NOMO-1 treated with DMSO at 0.1 percent for 48 hours (cell line): ENCODE data around the gene PDCD1.
A peak's percentile ranks its signal among the peaks of the same experiment; 100 is the strongest.
"Not testable (repeated sequence)": the region's sequence is repeated elsewhere in the genome, so short reads cannot be mapped to it uniquely, and the experiment has no call there.

Experiments used
- DNase-seq: peaks from one replicate; lab custom pipeline; 2025; ENCODE audit not compliant: unreplicated experiment; lab: John Stamatoyannopoulos, UW

PDCD1 gene

DNA sequence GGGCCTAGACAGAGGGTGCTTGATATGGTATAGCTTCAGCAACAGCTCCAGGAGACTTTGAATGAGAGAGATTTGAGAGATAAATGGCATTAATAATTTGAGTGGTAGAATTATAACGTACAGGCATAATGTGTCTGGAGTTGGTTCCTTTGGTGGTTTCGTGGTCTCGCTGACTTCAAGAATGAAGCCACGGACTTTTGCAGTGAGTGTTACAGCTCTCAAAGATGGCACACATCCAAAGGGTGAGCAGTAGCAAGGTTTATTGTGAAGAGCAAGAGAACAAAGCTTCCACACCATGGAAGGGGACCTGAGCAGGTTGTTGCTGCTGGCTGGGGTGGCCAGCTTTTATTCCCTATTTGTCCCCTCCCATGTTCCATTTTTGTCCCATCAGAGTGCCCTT is 23.1 kb downstream of the PDCD1 start:
- no peak for DNase-seq

DNA sequence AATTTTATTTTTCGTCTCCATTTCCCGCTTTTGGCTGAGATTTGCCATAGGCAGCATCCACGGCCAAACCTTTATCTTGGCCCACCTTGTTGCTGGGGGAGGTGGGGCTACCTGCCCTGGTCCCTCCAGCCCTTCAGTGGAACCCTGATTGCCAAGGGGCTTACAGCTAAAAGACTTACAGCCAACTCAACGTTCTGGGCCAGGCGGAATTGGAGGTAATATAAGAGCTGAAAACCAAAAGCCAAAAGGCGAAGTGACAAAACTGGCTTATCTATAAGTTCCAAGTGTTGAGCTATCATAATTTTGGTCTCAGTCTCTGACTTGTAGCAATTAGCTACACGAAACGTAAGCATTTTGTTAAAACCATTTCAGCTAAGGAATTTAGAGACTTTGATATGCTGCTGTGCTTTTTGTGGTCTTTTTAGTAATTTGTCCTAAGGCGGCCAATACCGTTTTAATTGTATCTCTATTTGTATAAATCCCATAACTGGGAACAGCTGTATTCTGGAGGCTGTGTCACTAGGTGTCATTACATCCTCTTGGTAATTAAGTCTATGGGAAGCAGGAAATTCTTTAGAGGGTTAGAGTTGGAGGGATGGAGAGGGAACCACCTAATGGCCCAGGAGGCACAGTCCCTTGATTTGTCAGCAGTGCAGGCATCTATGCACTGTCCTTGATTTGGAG is 24.0 kb downstream of the PDCD1 start:
- DNase-seq: no peak

DNA sequence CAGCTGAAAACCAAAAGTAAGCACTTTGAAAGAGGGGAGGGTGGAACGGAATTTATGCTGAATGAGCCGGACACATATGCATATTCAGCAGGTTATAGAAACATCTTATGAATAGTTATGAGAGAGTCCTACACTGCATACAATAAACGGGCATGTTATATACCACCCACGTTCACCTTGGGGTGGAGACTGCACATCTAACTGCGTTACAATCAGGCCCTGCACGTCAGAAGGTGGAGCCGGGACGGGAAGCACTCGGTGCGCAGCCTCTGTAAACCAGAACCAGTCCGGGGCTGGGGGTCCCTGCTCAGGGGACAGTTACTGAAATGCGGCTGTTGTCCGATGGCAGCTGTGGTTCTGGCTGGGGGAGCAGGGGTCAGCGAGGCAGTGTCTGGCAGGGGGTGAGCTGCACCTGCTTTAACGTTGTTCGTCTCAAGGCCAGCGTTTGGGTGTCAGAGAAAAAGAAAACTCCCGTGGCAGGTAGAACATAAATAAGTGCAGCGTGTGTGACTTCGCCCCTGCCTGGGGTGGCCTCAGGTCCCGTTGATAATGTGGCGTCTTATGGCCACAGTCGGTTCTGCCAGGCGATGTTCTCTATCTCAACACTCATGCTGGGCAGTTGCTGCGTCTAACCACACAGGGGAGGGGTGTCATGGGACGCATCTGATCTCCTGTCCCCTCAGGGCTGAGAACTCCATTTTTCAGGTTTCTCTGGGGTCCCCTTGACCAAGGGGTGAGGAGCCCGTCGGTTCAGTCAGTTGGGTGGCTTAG is 24.8 kb downstream of the PDCD1 start:
- not testable (repeated sequence) for DNase-seq

DNA sequence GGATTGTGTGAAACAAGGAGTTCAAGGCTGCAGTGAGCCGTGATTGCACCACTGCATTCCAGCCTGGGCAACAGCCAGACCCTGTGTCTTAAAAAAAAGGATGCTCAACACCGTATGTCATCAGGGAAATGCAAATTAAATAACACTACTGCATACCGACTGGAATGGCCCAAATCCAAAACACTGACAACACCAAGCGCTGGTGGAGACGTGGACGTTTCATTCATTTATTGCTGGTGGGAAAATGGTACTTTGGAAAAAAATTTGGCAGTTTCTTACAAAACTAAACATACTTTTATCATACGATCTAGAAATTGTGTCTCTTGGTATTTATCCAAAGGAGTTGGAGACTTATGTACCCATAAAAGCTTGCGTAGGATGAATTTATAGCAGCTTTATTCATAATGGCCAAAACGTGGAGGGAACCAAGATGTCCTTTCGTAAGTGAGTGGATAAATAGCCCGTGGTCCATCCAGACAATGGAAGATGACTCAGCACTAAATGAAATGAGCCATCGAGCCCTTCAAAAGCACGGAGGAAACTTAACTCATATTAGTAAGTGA is 25.5 kb downstream of the PDCD1 start:
- no peak for DNase-seq

DNA sequence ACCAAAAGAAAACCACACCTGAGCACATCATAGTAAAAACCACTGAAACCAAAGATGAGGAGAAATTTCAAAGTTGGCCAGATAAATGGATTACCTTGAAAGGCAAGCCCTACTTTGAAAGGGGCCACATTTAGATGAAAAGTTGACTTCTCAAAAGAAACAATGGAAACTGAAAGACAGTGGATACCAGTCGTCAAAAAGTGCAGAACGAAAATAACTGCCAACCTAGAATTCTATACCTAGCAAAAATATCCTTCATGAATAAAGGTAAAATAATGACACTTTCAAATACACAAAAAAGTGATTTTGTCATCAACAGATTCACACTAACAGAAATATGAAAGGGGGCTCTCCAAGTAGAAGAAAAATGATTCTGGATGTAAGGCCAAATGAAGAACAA is 31.3 kb downstream of the PDCD1 start:
- DNase-seq: no peak

DNA sequence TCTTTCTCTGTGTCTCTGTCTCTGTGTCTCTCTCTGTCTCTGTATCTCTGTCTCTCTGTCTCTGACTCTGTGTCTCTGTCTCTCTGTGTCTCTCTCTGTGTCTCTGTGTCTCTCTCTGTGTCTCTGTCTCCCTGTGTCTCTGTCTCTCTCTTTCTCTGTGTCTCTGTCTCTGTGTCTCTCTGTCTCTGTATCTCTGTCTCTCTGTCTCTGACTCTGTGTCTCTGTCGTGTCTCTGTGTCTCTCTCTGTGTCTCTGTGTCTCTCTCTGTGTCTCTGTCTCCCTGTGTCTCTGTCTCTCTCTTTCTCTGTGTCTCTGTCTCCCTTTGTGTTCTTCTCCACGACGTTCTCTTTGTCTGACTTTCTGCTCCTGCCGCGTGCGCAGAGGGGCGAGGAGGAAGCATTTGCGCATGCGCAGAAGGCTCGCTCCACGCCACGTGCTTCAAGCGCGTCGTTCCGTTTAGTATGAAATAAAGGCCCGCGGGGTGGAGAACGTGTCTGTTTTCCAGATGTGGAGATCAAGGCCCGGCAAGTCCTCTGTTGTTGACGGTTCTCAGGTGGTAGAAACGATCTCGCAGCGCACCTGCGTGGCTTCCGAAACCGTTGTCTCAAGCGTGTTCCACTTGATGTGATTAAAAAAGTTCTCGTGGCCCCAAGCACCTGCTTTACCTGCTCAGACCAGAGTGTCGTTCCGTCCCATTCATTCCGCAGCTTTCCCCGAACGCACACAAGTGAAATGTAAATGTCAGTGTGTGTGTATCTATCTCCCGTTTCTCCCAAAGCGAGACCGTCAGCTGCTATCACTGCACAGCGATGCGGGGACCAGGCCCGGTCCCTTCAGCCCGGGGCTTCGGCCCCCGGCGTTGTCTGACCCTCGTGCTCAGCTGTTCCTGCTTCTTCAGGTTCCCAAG is 34.9 kb downstream of the PDCD1 start:
- DNase-seq: not testable (repeated sequence)

DNA sequence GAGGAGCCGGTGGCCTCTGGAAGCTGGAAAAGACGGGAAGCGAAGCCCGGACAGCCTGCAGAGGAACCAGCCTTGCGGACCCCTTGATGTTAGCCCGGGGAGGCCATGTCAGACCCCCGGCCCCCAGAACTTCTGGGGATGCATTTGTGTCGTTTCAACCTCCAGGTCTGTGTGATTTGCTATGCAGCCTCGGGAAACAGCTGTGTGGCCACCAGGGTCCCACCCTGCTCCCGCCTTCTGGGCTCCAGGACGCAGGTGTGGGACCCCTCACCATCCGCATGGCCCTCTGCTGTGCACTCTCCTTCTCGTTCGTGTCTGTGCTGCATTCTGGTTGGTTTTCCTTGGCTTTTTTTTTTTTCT is 36.5 kb downstream of the PDCD1 start:
- no peak for DNase-seq

DNA sequence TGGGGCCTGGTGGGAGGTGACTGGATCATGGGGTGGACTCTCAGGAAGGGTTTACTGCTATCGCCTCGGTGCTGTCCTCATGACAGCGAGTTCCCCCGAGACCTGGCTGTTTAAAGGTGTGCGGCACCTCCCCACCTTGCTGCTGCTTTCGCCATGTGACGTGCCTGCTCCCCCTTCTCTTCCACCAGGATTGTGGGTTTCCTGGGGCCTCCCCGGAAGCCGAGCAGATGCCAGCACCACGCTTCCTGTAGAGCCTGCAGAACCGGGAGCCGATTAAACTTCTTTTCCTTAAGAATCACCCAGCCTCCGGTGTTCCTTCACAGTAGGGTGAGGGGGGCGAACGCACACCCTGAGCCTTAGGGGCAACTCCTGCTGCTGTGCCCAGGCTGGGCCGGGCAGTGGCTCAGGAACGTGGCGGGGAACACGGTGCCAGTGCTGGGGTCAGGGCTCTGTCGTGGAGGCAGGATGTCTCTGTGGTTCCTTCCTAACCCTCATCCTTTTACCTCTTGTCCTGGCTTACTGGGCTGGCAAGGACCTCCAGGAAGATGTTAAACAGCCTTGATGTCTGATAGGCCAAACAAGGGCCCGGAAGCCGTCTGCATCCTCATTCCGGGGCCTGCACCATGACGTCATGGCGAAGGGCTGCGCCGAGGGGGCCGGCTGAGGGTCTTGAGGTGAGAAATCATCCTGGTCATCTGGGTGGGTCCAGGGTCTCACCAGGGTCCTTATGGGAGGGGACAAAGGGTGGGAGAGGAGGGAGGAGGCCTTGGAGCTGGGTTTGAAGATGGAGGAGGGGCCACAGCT is 37.0 kb downstream of the PDCD1 start:
- DNase-seq: no peak

DNA sequence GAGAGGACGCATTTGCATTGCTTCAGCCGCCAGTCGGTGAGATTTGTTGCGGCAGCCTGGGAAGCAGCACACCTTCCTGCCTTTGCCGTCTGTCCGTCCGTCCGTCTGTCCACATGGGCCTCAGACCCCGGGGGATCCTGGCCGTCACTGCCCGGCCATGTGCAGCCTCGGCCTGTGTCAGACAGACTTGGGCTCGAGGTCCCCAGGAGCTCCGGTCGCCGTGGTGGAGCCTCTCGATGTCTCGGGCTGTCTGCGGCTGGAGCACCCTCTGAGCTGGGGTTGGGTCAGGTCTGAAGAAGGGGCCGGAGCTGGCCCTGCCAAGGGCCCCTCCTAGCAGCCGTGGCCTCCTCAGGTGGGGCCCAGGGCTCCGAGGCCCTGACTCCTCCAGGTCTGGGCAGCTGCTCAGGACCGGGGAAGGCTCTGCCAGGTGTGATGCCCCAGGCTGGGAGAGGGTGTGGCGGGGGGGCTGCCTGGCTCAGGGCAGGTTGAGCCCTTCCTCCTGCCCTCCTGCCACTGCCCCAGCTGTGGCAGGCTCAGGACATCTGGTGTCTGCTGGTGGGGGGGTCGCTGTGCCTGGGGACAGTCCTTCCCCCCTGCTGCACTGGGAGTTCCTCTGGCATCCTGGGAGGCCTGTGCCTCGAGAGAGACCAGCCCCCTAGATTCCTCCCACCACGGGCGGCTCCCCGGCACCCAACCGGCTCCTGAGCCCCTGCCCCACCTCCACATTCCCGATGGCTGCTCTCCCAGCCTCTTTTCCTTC is 37.9 kb downstream of the PDCD1 start:
- DNase-seq: no peak

DNA sequence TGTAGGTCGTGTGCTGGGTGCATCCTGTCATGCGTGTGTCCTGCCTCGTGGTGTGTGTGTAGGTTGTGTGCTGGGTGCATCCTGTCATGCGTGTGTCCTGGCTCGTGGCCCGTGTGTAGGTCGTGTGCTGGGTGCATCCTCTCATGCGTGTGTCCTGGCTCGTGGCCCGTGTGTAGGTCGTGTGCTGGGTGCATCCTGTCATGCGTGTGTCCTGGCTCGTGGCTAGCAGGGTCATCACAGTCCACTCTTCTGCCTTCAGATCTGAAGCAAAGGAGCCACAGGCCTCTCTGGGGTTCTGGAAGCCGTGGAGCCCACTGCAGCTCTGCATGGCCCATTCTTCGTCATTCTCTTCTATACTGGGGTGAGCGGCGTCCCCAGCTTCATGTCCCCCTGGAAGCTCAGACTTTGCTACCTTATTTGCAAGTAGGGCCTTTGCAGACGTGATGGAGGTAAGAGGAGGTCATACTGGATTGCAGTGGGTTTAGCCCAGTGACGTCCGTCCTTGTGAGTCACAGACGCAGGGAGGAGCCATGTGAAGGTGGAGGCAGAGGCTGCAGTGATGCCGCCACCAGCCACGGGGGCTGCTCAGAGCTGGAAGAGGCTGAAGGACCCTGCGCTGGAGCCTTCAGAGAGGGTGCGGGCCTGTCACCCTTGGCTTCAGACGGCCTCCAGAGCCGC is 38.6 kb downstream of the PDCD1 start:
- DNase-seq: not testable (repeated sequence)

DNA sequence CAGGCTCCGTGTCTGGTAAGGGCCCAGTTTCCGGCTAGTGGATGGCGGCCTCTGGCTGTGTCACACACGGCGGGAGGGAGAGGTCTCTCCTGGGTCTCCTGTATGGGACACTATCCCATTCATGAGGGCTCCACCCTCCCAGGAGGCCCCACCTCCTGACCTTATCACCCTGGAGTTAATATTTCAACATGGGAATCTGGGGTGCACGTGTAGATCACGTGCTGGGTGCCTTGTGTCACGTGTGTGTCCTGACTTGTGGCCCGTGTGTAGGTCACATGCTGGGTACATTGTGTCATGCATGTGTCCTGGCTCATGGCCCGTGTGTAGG is 39.8 kb downstream of the PDCD1 start:
- no peak for DNase-seq

DNA sequence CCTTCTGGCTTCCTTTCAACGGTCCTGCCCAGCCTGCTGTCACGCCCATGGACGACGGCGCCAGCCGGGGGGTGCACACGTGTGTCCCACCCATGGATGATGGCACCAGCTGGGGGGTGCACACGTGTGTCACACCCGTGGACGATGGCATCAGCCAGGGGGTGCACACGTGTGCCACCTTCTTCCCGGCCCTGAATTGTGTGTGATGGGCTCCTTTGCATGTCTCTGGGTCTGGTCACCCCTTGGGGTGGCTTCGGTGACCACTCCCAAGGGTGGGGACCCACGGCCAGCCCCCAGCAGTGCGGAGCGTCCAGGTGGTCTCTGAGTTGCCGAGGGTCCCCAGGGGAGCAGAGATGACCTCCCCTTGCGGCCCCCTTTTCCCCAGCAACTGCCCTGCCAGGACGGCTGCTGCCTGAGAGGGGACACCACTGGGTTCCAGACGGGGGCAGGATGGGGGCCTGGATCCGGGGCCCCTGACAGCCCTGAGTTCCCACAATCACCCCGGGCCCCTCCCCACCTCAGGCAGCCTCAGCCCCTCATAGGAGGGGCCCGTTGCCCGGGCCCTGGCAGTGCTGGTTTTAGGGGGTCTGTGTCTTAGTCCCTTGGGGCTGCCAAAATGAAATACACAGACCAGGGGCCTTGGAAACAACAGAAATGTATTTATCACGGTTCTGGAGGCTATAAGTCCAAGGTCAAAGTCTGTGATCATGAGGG is 40.3 kb downstream of the PDCD1 start:
- DNase-seq: no peak

DNA sequence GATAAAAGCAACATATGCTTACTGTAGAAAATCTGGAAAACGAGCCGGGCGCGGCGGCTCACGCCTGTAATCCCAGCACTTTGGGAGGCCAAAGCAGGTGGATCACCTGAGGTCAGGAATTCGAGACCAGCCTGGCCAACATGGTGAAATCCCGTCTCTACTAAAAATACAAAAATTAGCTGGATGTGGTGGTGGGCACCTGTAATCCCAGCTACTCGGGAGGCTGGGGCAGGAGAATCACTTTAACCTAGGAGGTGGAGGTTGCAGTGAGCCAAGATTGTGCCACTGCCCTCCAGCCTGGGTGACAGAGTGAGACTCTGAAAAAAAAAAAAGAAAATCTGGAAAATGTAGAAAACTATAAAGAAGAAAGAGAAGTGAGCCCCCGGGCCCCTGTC is 40.9 kb downstream of the PDCD1 start:
- DNase-seq: not testable (repeated sequence)

DNA sequence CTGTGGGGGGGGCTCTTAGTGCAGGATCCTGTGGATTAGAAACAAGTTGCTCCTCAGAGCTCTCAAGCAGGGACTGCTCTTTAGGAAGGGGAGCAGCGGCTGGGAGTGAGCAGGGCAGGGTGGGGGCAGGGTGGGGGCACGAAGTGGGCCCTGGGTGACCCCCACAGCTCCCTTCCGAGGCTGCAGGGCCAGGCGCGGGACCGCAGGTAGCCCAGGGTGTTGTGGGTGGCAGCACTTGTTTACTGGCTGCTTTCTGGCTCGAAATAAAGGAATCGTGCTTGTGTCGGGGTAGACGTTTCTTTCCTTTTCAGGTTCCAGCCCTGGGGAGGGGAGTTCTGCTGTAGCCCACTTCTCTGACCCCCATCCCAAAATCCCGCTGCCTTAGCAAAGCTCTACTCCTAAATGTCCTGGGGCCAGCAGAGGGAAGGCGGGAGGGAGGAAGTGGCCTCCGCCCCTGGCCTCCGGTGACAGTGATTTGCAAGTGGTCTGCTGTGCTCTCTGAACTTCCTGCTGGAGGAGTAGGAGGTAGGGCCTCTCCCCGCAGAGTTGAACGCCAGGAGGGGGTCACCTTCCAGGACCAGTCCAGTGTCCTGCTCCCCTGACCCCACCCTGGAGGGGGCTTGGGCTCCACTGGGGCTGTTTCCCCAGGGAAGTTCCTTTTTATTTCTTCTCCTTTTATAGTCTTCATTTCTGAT is 41.4 kb downstream of the PDCD1 start:
- DNase-seq: peak; percentile 44

DNA sequence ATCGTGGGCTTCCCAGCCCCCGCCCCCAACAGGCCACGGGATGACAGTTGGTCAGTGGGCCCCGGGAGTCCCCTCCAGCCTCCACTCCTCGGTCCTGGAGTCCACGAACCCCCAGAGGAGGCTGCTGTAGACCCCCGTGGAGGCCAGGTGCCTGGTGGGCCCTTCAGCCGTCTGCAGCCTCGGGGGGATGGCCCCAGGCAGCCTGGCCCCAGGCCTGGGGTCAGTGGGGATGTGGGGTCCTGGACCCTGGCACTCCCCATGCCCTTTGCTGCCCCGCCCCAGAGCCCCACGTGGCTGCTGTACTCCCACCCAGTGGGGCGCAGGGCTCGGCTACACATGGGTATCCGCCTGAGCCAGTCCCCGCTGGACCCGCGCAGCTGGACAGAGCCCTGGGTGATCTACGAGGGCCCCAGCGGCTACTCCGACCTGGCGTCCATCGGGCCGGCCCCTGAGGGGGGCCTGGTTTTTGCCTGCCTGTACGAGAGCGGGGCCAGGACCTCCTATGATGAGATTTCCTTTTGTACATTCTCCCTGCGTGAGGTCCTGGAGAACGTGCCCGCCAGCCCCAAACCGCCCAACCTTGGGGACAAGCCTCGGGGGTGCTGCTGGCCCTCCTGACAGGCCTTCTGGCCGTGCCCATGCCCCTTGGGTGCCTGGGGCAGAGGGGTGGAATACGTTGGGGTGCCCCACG is 42.1 kb downstream of the PDCD1 start:
- no peak for DNase-seq

DNA sequence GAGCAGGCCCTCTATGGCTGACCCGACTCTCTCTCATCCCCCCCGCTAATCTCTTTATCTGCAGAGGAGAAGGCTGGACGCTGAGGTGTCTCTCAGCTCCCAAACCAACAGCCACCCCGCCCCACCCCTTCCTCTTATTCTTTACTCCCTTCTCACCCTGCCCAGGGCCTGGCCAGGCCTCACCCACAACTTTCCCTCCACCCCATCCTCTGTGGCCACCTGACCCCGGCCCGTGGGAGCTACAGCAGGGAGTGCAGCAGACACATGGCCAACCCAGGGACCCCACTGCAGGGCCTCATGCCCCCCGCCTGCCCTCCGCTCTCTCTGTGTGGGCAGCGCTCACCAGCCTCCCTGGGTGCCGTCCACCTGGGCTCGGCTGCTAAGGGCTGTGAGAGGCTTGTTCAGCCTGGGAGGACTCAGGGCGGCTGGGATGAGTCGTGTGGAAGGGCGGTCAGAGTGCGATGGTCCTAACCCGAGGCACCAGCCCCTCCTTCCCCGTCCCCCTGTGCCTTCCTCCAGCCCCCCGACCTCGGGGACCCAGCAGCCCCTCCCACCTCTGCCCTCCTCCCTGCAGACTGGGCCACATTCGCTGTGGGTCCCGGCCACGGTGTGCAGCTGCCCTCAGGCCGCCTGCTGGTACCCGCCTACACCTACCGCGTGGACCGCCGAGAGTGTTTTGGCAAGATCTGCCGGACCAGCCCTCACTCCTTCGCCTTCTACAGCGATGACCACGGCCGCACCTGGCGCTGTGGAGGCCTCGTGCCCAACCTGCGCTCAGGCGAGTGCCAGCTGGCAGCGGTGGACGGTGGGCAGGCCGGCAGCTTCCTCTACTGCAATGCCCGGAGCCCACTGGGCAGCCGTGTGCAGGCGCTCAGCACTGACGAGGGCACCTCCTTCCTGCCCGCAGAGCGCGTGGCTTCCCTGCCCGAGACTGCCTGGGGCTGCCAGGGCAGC is 42.9 kb downstream of the PDCD1 start:
- no peak for DNase-seq
